ENCODE data around the gene PRKD1. TPM values are rescaled to one million over a fixed set of nuclear protein-coding genes. Genes with fewer than 3 reads are reported as not detected.

Gene PRKD1
- total and polyA plus RNA-seq, 2 donors (not counting 1 experiment from before 2014, with no cell fraction given), result 0.03 to 4.3 TPM

DNA sequence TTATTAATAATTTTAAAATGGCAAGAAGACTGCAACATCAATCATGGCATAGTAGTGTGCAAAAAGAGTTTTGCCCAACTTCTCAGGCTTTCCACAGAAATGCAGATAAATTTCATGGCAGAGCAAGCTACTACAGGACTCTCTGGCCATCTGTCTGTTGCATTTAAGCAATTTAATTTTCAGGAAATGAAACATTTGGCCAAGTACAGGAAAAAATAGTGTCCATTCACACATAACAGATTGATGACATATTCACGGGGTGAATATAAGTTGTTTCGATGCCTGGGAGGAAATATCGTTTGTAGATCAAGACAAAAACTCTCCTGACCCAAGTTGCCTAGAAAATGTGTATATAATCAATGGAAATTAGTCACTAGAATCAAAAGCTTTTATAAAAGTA lies 324.0 kb downstream of the PRKD1 start:
- Histone ChIP-seq H3K9ac (ENCODE audit: low read length) (no peak overlapping the region), H3K9me3 (ENCODE audit: control extremely low read depth in 1 of 3, control insufficient read depth in 2 of 3, insufficient read depth in 1 of 3, low read length in 2 of 3) (peaks cover 0 to 2% (median 0%) of the 10 kb centered on the region in 3 donors), H3K4me3 (ENCODE audit: control extremely low read depth in 1 of 5, extremely low read depth in 1 of 5, insufficient read depth in 1 of 5, low read depth in 2 of 5, low read length in 4 of 5) (no peak overlapping the region), H2AFZ (ENCODE audit: insufficient read depth, low read depth, low read length, poor library complexity, severe bottlenecking) (no peak overlapping the region), H4K20me1 (ENCODE audit: control insufficient read depth, insufficient read depth, low read length, poor library complexity, severe bottlenecking) (no peaks in the 10 kb centered on the region), H3K4me1 (ENCODE audit: control insufficient read depth in 2 of 2, insufficient read depth in 2 of 2, low read length in 2 of 2) (no peaks in the 10 kb centered on the region), H3K27me3 (replicated peaks in 1 of 4; ENCODE audit: control extremely low read depth in 1 of 4, control insufficient read depth in 3 of 4, insufficient read depth in 4 of 4, low read length in 3 of 4) (no peaks in the 10 kb centered on the region), H3K36me3 (replicated peaks in 1 of 2; ENCODE audit: control extremely low read depth in 1 of 2, control insufficient read depth in 1 of 2, extremely low read depth in 1 of 2, insufficient read depth in 2 of 2, low read length in 1 of 2) (no peaks in the 10 kb centered on the region), H3K27ac (ENCODE audit: low read length in 2 of 2) (no peak overlapping the region), H3K79me2 (ENCODE audit: control insufficient read depth, insufficient read depth, low read length) (no peaks in the 10 kb centered on the region), H3K4me2 (replicated peaks; ENCODE audit: low read depth, low read length, poor library complexity, severe bottlenecking) (no peak overlapping the region)
- no peaks in the 10 kb centered on the region for H3K9me3 Mint-ChIP-seq (ENCODE audit: insufficient read depth)
- POLR2A ChIA-PET, result no interaction called here
- H3K27me3 Mint-ChIP-seq, result no peaks in the 10 kb centered on the region
- H3K4me3 Mint-ChIP-seq, result no peak overlapping the region
- H3K27ac Mint-ChIP-seq, result no peak overlapping the region
- CTCF ChIA-PET, result no interaction called here
- TF ChIP-seq, protein P1, sequence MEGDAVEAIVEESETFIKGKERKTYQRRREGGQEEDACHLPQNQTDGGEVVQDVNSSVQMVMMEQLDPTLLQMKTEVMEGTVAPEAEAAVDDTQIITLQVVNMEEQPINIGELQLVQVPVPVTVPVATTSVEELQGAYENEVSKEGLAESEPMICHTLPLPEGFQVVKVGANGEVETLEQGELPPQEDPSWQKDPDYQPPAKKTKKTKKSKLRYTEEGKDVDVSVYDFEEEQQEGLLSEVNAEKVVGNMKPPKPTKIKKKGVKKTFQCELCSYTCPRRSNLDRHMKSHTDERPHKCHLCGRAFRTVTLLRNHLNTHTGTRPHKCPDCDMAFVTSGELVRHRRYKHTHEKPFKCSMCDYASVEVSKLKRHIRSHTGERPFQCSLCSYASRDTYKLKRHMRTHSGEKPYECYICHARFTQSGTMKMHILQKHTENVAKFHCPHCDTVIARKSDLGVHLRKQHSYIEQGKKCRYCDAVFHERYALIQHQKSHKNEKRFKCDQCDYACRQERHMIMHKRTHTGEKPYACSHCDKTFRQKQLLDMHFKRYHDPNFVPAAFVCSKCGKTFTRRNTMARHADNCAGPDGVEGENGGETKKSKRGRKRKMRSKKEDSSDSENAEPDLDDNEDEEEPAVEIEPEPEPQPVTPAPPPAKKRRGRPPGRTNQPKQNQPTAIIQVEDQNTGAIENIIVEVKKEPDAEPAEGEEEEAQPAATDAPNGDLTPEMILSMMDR (IDR thresholded peaks at IDR 0.05), result no peak
- no peak for TF ChIP-seq EZH2 (IDR thresholded peaks at IDR 0.05; ENCODE audit: borderline replicate concordance, insufficient read depth, low read depth, low read length, poor library complexity, severe bottlenecking)
- intact Hi-C loops (cut with micrococcal nuclease), result no loop called here
- no peak for DNase-seq
- no peaks in the 10 kb centered on the region for H3K4me1 Mint-ChIP-seq
- WGBS (ENCODE audit: insufficient coverage), result no CpG with 5 or more reads among the region's 3 CpGs
- ATAC-seq (ENCODE audit: low read depth), result no peak

DNA sequence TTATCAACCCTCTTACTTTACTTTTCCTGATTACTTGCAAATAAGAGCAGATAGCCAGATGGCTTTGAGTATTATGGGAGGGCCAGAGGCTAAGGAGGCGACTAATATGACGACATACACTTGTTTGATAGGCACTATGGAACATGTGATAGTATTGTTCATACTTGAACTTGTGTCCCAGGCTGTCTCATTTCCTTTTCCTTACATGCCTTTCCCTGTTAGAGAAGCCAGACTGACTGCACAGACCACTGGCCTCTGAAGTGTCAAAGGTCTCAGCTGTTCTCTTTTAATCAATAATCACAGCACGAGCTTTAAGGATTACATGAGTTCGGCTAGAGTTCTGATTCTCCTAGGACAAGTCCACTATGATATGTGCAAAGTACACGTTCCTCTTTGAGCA lies 326.0 kb downstream of the PRKD1 start:
- H2AFZ ChIP-seq (ENCODE audit: insufficient read depth, low read depth, low read length, poor library complexity, severe bottlenecking), result no peak overlapping the region
- no peak for ATAC-seq (ENCODE audit: low read depth)
- H4K20me1 ChIP-seq (ENCODE audit: control insufficient read depth, insufficient read depth, low read length, poor library complexity, severe bottlenecking), result no peaks in the 10 kb centered on the region
- ChIA-PET CTCF (no interaction called here), POLR2A (no interaction called here)
- peaks cover 0 to 2% (median 0%) of the 10 kb centered on the region in 3 donors for H3K9me3 ChIP-seq (ENCODE audit: control extremely low read depth in 1 of 3, control insufficient read depth in 2 of 3, insufficient read depth in 1 of 3, low read length in 2 of 3)
- H3K4me3 ChIP-seq (ENCODE audit: control extremely low read depth in 1 of 5, extremely low read depth in 1 of 5, insufficient read depth in 1 of 5, low read depth in 2 of 5, low read length in 4 of 5), result no peak overlapping the region
- TF ChIP-seq EZH2 (IDR thresholded peaks at IDR 0.05; ENCODE audit: borderline replicate concordance, insufficient read depth, low read depth, low read length, poor library complexity, severe bottlenecking), result no peak
- TF ChIP-seq, protein P1 (IDR thresholded peaks at IDR 0.05), result no peak
- no peaks in the 10 kb centered on the region for H3K36me3 ChIP-seq (replicated peaks in 1 of 2; ENCODE audit: control extremely low read depth in 1 of 2, control insufficient read depth in 1 of 2, extremely low read depth in 1 of 2, insufficient read depth in 2 of 2, low read length in 1 of 2)
- H3K27me3 ChIP-seq (replicated peaks in 1 of 4; ENCODE audit: control extremely low read depth in 1 of 4, control insufficient read depth in 3 of 4, insufficient read depth in 4 of 4, low read length in 3 of 4), result no peaks in the 10 kb centered on the region
- Mint-ChIP-seq H3K27me3 (no peaks in the 10 kb centered on the region), H3K9me3 (ENCODE audit: insufficient read depth) (no peaks in the 10 kb centered on the region), H3K4me1 (no peaks in the 10 kb centered on the region), H3K4me3 (no peak overlapping the region), H3K27ac (no peak overlapping the region)
- no CpG with 5 or more reads among the region's 5 CpGs for WGBS (ENCODE audit: insufficient coverage)
- no peak for DNase-seq
- no peak overlapping the region for H3K4me2 ChIP-seq (replicated peaks; ENCODE audit: low read depth, low read length, poor library complexity, severe bottlenecking)
- intact Hi-C loops (cut with micrococcal nuclease), result no loop called here
- no peaks in the 10 kb centered on the region for H3K4me1 ChIP-seq (ENCODE audit: control insufficient read depth in 2 of 2, insufficient read depth in 2 of 2, low read length in 2 of 2)
- no peak overlapping the region for H3K27ac ChIP-seq (ENCODE audit: low read length in 2 of 2)
- H3K79me2 ChIP-seq (ENCODE audit: control insufficient read depth, insufficient read depth, low read length), result no peaks in the 10 kb centered on the region
- H3K9ac ChIP-seq (ENCODE audit: low read length), result no peak overlapping the region
